ENCODE data around the gene S100PBP. TPM values are rescaled to one million over a fixed set of nuclear protein-coding genes. Genes with fewer than 3 reads are reported as not detected.
A peak's percentile ranks its signal among the peaks of the same experiment; 100 is the strongest.

Gene S100PBP
- total and polyA plus RNA-seq, 10 donors = 15.5 to 76.3 (median 52.0) TPM

- Histone ChIP-seq H3K9me3 (no peaks in the 10 kb centered on the region), H3K27ac (no peak overlapping the region), H3K36me3 (peaks cover 0 to 35% (median 4%) of the 10 kb centered on the region in 6 donors), H3K4me1 (peaks cover 3 to 30% (median 24%) of the 10 kb centered on the region in 6 donors), H3K27me3 (replicated peaks in 1 of 7) (peaks cover 0 to 40% (median 26%) of the 10 kb centered on the region in 7 donors), H3K4me3 (no peak overlapping the region)
- intact Hi-C loops (cut with DNase I; ENCODE audit: low total_unique reads) = no loop called here
- TF ChIP-seq POLR2A (IDR thresholded peaks at IDR 0.05) = no peak
- TF ChIP-seq CTCF (IDR thresholded peaks at IDR 0.05 in 8 of 11, conservative IDR thresholded peaks at IDR 0.05 in 3 of 11) = no peak
- peak in 1 of 3 donors; percentile 11 for TF ChIP-seq POLR2AphosphoS5 (IDR thresholded peaks at IDR 0.05)
- no peak for DNase-seq
- WGBS, 5 donors = 92 to 94% (median 92%) methylated on average over 11 to 13 of the region's 13 CpGs
Measured at GRCh38 chr1:32868085-32868484, 50.6 kb downstream of the S100PBP start.

GRCh38 chr1:32868806-32869455 is 51.5 kb downstream of the S100PBP start:
- Histone ChIP-seq H3K36me3 (peaks cover 0 to 26% (median 1%) of the 10 kb centered on the region in 6 donors), H3K27me3 (replicated peaks in 1 of 7) (peaks cover 0 to 48% (median 26%) of the 10 kb centered on the region in 7 donors), H3K9me3 (no peaks in the 10 kb centered on the region), H3K27ac (no peak overlapping the region), H3K4me3 (no peak overlapping the region), H3K4me1 (peaks cover 3 to 30% (median 24%) of the 10 kb centered on the region in 6 donors)
- 90 to 96% (median 91%) methylated on average over 9 of the region's 9 CpGs for WGBS, 5 donors
- no peak for DNase-seq
- intact Hi-C loops (cut with DNase I; ENCODE audit: low total_unique reads) = no loop called here
- TF ChIP-seq CTCF (IDR thresholded peaks at IDR 0.05 in 8 of 11, conservative IDR thresholded peaks at IDR 0.05 in 3 of 11) = no peak
- TF ChIP-seq POLR2A (IDR thresholded peaks at IDR 0.05) = no peak
- TF ChIP-seq POLR2AphosphoS5 (IDR thresholded peaks at IDR 0.05) = no peak

DNA sequence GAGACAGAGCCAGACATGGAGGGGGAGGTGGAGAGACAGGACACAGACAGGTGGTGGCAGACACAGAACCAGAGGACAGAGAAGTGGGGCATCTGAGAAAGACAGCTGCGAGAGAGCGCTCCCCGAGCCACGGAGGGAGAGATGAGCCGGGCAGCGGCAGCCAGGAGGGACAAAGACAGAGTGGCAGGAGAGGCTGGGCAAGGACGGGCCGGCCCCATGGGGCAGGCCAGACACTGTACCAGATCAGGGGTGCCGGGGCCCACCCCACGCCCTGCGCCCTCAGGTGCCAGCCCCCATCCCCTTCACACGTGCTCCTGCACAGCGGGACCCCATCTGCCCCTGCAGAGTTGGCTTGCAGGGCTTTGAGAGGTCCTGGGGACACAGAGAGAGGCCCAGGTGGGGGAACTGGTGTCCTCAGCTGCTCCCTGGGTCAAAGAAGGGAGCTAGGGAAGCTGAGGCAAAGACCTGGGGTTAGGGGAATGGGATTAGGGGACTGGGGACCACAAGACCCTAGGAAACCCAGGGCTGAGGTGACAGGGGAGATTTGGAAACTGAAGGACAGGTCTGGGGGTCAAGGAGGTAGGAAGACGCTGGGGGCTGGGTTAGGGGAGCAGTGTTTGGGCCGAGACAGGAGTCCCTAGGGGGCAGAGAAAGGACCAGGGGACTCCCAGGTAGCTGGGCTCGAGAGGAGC is 52.6 kb downstream of the S100PBP start:
- 66 to 75% (median 68%) methylated on average over 16 of the region's 16 CpGs for WGBS, 5 donors
- peaks cover 0 to 59% (median 26%) of the 10 kb centered on the region in 7 donors for H3K27me3 ChIP-seq (replicated peaks in 1 of 7)
- H3K4me3 ChIP-seq = peak overlapping the region in 1 of 8 donors; percentile 65
- H3K27ac ChIP-seq = no peak overlapping the region
- TF ChIP-seq POLR2AphosphoS5 (IDR thresholded peaks at IDR 0.05) (no peak), CTCF (IDR thresholded peaks at IDR 0.05 in 8 of 11, conservative IDR thresholded peaks at IDR 0.05 in 3 of 11) (no peak), POLR2A (IDR thresholded peaks at IDR 0.05) (no peak)
- intact Hi-C loops (cut with DNase I; ENCODE audit: low total_unique reads) = loop anchor here (5.0 kb wide), 1 partner anchor 158 kb away; no protein-coding TSS in a partner anchor
- H3K4me1 ChIP-seq = peaks cover 3 to 30% (median 24%) of the 10 kb centered on the region in 6 donors
- DNase-seq = no peak
- H3K36me3 ChIP-seq = peaks cover 0 to 15% (median 0%) of the 10 kb centered on the region in 6 donors
- H3K9me3 ChIP-seq = no peaks in the 10 kb centered on the region
